Transverse colon (tissue), 4 donors: Measurements from ENCODE around the gene FNTB. TPM values are rescaled to one million over a fixed set of nuclear protein-coding genes. Genes with fewer than 3 reads are reported as not detected.

Source experiments
- DNase-seq: peaks from one replicate; pipeline ENCODE4 v3.0.0-alpha.2; 2019
- H3K27ac ChIP-seq, 4 donors: fragments of 200-600 bp; sonication (generic); 2 replicates each; pipeline ENCODE4 v1.5.1; 2016 to 2018; ENCODE audit warnings: inconsistent platforms in 4 of 4
- H3K27me3 ChIP-seq: fragments of 200-600 bp; sonication (generic); 2 replicates; pipeline ENCODE4 v1.5.1; 2017; ENCODE audit warnings: inconsistent platforms
- H3K36me3 ChIP-seq, 4 donors: fragments of 200-600 bp; sonication (generic); 2 replicates each; pipeline ENCODE4 v1.5.1; 2017 to 2019; ENCODE audit warnings: inconsistent platforms in 4 of 4
- H3K4me1 ChIP-seq, 4 donors: fragments of 200-600 bp; sonication (generic); 2 replicates each; pipeline ENCODE4 v1.5.1; 2017 to 2020; ENCODE audit warnings: inconsistent platforms in 4 of 4
- H3K4me3 ChIP-seq, 4 donors: fragments of 200-600 bp; sonication (generic); 1 replicate in 1 of 4; 2 replicates in 3 of 4; pipeline versions ENCODE4 v1.5.1 to v1.6.1; 2017 to 2019; ENCODE audit warnings: inconsistent platforms in 4 of 4
- H3K9me3 ChIP-seq, 2 donors: fragments of 200-600 bp; sonication (generic); 2 replicates each; pipeline ENCODE4 v1.5.1; 2017 to 2019; ENCODE audit warnings: inconsistent platforms in 2 of 2
- EP300 ChIP-seq: sonication (generic); formaldehyde crosslinking; IDR thresholded peaks from one replicate; pipeline ENCODE4 v1.6.1; 2017; ENCODE audit warnings: antibody characterized with exemption, low read depth
- POLR2A ChIP-seq: fragments of 450-650 bp; IDR thresholded peaks from one replicate; pipeline ENCODE4 v1.6.1; 2016; ENCODE audit warnings: antibody characterized with exemption, mild to moderate bottlenecking, moderate library complexity
- POLR2AphosphoS5 ChIP-seq, 3 donors: sonication (generic); formaldehyde crosslinking; IDR thresholded peaks; one replicate each; pipeline ENCODE4 v1.6.1; 2016; ENCODE audit warnings: antibody characterized with exemption in 3 of 3
- WGBS, 2 donors: methylation state at CpG; one replicate each; pipeline ENCODE4 v1.1.5; 2018; ENCODE audit warnings: low coverage in 1 of 2; 5-methylcytosine and 5-hydroxymethylcytosine counted together
- in situ Hi-C, 4 donors: fragments of 200-750 bp; cut with MboI; loops; one replicate each; pipeline versions ENCODE4 v1.15.0 to v1.15.1; 2017; ENCODE audit warnings: low sequenced_read_pairs in 3 of 4, low pct_ligation_motif_present in 1 of 4, low pct_unique_long_range_greater_than_20kb in 1 of 4
- intact Hi-C: fragments of 100-400 bp; cut with DNase I; formaldehyde crosslinking; loops from one replicate; pipeline ENCODE4 v1.15.1; 2023; ENCODE audit warnings: low total_unique reads
- total RNA-seq, 4 donors: library from RNA; depleted of rRNA; stranded (reverse); fragments of >200 nt; gene quantifications; one replicate each; pipeline ENCODE4 v1.1.0, GENCODE V29; 2016
- TF ChIP-seq, protein P1 (sequence below), 5 experiments: fragments of 200-600 bp in 3 of 5; fragments of 450-650 bp in 2 of 5; sonication (generic) in 3 of 5; IDR thresholded peaks; 1 replicate in 2 of 5; 2 replicates in 3 of 5; pipeline ENCODE4 v1.5.1; 2016 to 2017; ENCODE audit warnings: antibody characterized with exemption in 5 of 5, inconsistent platforms in 3 of 5, mild to moderate bottlenecking in 2 of 5, moderate library complexity in 1 of 5

The FNTB gene
- total RNA-seq, 4 donors from 2014 or later: 6.5 to 77.2 (median 12.7) TPM

DNA sequence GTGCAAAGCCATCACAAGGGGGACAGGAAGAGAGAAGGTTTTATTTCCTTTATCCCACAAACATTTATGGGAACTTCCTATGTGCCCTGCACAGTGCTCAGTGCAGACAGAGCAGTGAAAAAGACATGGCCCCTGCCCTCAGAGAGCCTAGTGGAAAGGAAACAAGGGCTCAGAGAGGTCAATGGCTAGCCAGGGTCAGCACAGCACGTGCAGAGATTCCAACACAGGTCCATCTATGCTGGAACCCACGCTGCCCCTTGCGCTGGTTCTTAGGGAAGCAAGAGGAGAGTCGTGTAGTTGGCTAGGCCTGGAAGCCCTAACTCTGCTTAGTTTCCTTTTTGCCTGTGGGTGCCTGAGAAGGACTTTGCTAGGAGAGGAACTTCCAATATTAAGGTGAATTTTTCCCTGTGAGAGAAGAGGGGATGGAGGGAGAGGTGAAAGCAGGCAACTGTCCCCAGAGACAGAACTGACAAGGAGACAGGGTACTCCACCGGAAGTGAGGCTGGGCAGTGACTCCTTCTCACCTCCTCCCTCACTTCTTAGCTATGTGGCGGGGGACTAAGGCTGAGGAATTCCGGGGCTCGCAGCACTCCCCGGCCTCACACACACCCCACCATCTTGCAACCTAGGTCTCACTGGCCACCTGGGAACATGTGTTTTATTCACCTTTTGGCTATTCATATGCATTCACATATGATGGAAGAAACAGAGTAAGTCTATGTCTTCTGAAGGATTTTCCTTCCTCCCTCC lies 32.0 kb upstream of the FNTB start:
- Histone ChIP-seq H3K27ac (no peak overlapping the region), H3K36me3 (no peaks in the 10 kb centered on the region), H3K9me3 (no peaks in the 10 kb centered on the region), H3K4me1 (no peaks in the 10 kb centered on the region), H3K4me3 (no peak overlapping the region), H3K27me3 (no peaks in the 10 kb centered on the region)
- TF ChIP-seq POLR2A (no peak), EP300 (no peak), POLR2AphosphoS5 (IDR thresholded peaks at IDR 0.05) (no peak)
- TF ChIP-seq, protein P1, sequence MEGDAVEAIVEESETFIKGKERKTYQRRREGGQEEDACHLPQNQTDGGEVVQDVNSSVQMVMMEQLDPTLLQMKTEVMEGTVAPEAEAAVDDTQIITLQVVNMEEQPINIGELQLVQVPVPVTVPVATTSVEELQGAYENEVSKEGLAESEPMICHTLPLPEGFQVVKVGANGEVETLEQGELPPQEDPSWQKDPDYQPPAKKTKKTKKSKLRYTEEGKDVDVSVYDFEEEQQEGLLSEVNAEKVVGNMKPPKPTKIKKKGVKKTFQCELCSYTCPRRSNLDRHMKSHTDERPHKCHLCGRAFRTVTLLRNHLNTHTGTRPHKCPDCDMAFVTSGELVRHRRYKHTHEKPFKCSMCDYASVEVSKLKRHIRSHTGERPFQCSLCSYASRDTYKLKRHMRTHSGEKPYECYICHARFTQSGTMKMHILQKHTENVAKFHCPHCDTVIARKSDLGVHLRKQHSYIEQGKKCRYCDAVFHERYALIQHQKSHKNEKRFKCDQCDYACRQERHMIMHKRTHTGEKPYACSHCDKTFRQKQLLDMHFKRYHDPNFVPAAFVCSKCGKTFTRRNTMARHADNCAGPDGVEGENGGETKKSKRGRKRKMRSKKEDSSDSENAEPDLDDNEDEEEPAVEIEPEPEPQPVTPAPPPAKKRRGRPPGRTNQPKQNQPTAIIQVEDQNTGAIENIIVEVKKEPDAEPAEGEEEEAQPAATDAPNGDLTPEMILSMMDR (IDR thresholded peaks at IDR 0.05): no peak
- intact Hi-C loops: no loop called here
- 90 to 92% methylated on average over 5 to 9 of the region's 9 CpGs for WGBS, 2 donors
- DNase-seq: no peak
- in situ Hi-C loops: no loop called here

DNA sequence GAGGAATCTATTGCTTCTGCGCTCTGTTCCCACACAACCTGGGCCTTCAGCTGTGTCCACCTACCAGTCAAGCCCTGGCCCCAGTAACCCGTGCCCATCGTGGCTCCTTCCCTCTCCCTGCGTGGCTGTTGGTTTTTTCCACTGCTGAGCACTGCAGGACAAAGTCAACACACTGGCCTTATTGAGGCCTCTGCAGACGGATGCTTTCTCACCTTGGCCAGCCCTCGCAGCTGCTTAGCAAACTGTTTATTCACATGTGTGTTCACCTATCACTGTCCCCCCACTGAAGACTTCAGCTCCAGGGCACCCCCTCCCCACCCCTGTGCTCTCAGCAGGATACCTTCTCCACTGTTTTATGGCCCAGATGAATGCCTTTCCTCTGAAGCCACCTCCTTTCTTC lies 31.4 kb upstream of the FNTB start:
- Histone ChIP-seq H3K27ac (no peak overlapping the region), H3K4me1 (no peaks in the 10 kb centered on the region), H3K36me3 (no peaks in the 10 kb centered on the region), H3K4me3 (no peak overlapping the region), H3K27me3 (no peaks in the 10 kb centered on the region), H3K9me3 (no peaks in the 10 kb centered on the region)
- DNase-seq: no peak
- 88 to 98% methylated on average over 6 of the region's 6 CpGs for WGBS, 2 donors
- TF ChIP-seq EP300: no peak
- no peak for TF ChIP-seq POLR2A
- TF ChIP-seq, protein P1 (IDR thresholded peaks at IDR 0.05): no peak
- no peak for TF ChIP-seq POLR2AphosphoS5 (IDR thresholded peaks at IDR 0.05)
- in situ Hi-C loops (no loop called here), intact Hi-C loops (no loop called here)

DNA sequence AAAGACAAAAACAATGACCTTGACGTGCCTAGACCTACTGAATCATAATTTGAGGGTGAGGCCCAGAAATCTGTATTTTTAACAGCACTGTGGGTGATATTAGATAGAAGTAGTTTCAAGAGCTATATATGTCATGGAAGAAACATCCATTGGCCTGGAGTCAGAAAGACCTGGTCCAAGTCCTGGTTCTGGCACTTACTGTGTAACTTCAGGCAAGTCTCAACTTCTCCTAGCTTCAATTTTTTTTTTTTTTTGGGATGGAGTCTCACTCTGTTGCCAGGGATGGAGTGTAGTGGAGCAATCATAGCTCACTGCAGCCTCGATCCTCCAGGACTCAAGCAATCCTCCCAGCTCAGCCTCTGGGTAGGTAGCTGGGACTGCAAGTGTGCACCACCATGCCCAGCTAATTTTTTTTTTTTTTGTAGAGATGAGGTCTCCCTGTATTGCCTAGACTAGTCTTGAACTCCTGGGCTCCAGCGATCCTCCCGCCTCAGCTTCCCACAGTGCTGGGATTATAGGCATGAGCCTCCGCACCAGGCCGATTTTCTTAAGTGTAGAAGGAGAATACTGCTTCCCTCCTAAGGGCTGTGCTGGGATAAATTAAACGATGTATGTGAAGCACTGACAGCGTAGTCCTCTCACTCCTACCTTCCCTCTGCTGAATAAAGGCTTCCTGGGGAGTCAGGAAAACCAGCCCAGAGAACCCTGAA lies 29.8 kb upstream of the FNTB start:
- no peak for TF ChIP-seq EP300
- no peak for TF ChIP-seq POLR2AphosphoS5 (IDR thresholded peaks at IDR 0.05)
- TF ChIP-seq, protein P1 (IDR thresholded peaks at IDR 0.05): no peak
- TF ChIP-seq POLR2A: no peak
- 88 to 95% methylated on average over 3 to 8 of the region's 8 CpGs for WGBS, 2 donors
- no peaks in the 10 kb centered on the region for H3K4me1 ChIP-seq
- no peak overlapping the region for H3K27ac ChIP-seq
- H3K9me3 ChIP-seq: no peaks in the 10 kb centered on the region
- in situ Hi-C loops (no loop called here), intact Hi-C loops (no loop called here)
- H3K4me3 ChIP-seq: no peak overlapping the region
- no peaks in the 10 kb centered on the region for H3K36me3 ChIP-seq
- DNase-seq: no peak
- no peaks in the 10 kb centered on the region for H3K27me3 ChIP-seq

DNA sequence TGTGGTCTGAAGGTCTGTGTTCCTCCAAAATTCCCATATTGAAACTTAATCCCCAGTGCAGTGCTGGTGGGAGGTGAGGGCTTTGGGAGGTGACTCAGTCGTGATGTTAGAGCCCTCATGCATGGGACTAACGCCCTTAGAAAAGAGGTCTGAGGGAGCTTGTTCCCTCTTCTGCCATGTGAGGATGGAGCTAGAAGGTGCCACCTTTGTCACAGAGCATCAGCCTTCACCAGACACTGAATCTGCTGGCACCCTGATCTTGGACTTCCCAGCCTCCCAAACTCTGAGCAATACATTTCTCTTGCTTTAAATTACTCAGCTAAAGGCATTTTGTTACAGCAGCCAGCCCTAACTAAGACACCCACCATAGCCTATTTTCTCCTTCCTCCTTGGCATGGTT lies 28.5 kb upstream of the FNTB start:
- intact Hi-C loops: no loop called here

More for the DNA sequence above, 28.5 kb upstream of the FNTB start:
- TF ChIP-seq, protein P1 (IDR thresholded peaks at IDR 0.05): no peak
- TF ChIP-seq POLR2AphosphoS5 (IDR thresholded peaks at IDR 0.05) (no peak), EP300 (no peak), POLR2A (no peak)
- Histone ChIP-seq H3K9me3 (no peaks in the 10 kb centered on the region), H3K27me3 (no peaks in the 10 kb centered on the region), H3K27ac (no peak overlapping the region), H3K4me1 (no peaks in the 10 kb centered on the region), H3K4me3 (no peak overlapping the region), H3K36me3 (no peaks in the 10 kb centered on the region)
- no peak for DNase-seq
- in situ Hi-C loops: no loop called here
- 83% methylated on average over 2 of the region's 2 CpGs; no CpG with 5 or more reads in 1 of the 2 donors for WGBS, 2 donors
